ENCODE data around the gene DLG2. TPM values are rescaled to one million over a fixed set of nuclear protein-coding genes. Genes with fewer than 3 reads are reported as not detected.

DLG2 gene
- total RNA-seq, 1 experiment from 2014 or later, result 0.17 TPM

DNA sequence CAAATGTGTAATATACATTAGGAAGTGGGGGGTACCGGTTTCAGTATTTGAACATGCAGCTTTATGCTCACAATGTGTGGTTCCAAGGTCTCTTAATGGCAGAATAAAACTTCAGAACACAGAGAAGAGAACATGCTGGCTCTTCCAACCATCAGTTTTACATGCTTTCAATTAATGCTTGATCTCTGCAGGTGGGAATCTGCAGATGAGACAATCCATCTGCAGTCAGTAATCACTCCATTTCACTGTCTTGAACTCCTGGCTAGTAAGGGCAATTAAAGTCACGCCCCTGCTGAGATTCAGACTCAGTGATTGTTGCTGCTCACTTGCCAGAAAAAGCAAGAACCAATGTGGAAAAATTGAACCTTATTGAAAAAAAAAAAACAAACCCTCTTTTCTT, 945.7 kb downstream of the DLG2 start:
- no peak for DNase-seq (ENCODE audit: low read depth)

- DNase-seq (ENCODE audit: low read depth), result no peak
Measured at GRCh38 chr11:84675396-84676025, 951.6 kb downstream of the DLG2 start.

DNA sequence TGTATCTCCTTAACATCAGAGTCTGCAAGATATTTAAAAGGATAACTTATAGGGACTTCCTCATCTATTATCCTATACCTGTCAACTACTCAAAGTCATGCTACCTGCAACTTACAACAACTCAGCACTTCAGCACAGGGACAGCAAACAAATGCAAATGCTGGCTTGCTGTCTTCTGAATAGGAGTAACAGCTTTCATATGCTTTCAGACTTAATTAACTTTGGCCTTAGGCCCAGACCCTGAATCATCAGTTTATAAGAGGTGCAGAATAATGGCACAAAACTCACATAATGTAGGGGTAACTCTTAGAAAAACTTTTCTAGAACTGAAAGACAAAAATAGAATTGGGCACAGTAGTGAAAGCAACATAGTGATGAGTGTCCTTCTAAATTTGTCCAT, 953.4 kb downstream of the DLG2 start:
- DNase-seq (ENCODE audit: low read depth), result no peak

DNA sequence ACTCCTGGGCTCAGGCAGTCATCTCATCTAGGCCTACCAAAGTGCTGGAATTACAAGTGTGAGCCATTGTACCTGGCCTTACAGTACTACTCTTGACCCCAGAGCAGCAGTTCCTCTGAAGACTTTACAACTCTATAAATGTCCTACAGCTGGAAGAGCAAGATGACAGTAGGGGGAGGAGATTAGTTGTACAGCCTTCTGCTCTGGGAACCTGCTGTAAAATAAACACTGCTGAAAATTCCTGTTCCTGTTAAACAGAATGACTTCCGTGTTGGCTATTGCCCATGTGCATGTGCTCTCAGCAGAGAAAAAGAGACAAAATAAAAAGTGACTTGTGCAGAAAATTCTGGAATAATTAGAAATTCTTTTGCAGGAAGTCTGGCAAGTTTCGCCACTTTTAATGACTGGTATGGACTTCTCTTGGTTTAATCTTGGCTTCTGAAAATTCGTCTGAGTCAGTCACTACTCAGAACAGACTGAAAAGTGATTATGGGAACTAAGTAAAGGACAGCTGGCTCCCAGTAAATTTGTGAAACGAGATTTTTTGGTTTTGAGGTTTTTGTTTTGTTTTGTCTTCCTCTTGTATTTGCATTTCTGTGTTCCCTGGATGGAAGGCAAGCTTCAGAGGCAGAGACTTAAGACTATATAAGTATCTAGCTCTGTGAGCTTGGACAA, 955.7 kb downstream of the DLG2 start:
- no peak for DNase-seq (ENCODE audit: low read depth)

DNA sequence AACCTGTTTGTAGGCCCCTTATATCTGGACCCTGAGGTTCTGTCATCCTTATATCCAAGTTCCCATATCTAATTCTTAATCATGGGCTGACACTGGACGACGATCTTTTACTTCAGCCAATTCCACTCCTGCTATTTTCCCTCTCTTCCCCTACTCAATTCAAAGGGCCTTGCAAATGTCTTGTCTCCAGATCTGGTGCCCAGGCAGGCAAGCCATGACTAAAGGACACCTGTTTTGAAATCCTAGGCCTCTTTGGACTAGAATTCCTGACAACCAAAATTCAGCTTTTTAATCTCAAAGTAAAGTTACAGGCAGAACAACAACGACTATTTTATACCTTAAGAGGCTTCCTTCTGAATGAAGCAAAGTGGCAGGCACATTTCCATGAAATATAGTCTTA, 963.4 kb downstream of the DLG2 start:
- no peak for DNase-seq (ENCODE audit: low read depth)

DNA sequence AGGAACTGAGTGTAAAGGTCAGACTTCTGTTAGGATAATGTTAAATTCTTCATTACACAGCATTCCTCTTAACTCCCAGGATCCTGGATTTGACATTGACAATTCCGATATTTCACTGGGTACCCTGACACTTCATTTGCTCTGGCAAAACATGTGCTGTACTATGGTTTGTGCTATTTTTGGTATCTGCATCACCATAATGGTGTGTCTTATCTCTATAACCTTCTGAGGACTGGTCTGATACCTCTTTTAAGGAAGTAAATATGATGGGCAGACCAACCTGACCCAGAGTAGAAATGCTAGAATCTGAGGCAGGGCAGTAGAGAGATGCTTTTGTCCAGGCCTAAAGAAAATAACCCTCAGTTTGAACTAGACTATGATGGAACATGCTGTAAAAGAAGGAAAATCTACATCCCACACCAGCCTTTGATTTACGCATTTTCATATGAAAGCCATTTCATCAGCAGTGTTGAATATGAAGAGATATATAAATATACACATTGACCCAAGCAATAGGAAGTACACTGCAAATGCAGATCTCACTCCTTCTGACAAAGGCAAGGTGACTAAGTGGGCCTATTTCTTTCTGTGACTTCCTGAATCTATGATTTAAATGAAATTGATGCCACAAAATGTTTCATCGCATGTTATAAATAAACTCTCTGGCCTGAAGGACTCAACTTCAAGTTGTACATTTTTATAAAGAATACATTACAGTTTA, 966.7 kb downstream of the DLG2 start:
- no peak for DNase-seq (ENCODE audit: low read depth)

DNA sequence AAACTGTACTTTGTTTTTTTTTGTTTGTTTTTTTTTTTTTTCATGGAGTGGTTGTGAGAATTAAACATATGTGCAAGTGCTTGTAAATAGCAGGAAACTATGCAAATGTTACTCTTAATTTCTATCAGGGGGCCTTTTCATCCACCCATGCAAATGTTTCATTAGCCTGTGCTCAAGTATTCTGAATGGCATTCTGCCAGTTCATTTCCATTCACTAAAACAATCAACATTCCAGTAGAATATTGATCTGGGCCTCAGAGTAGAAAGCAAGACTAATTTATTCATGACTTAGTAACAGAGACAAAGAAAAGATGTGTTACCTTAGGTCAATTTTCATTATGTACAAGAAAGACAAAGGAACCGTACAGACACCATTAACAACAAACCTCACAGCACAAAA, 971.4 kb downstream of the DLG2 start:
- no peak for DNase-seq (ENCODE audit: low read depth)

- no peak for DNase-seq (ENCODE audit: low read depth)
Measured at GRCh38 chr11:84648471-84648870, 978.7 kb downstream of the DLG2 start.

- DNase-seq (ENCODE audit: low read depth), result no peak
Measured at GRCh38 chr11:84645988-84646694, 981.0 kb downstream of the DLG2 start.

DNA sequence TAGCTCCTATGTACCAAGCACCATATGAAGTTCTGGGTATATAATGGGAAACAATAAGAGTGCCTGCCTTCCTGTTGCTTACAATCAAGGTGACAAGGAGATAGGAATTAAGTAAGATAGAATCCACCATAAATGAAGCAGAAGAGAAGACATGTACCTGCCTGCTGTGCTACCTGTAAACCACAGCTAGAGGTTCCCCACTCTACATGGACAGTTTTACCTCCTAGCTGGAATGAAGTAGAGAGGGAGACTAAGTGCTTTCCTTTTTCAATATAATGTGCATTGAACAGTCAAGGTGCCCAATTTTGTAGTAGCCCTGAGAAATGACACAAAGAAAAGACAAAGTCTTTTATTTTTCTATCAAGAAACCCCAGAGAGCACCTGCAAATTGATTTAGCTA, 984.6 kb downstream of the DLG2 start:
- no peak for DNase-seq (ENCODE audit: low read depth)

DNA sequence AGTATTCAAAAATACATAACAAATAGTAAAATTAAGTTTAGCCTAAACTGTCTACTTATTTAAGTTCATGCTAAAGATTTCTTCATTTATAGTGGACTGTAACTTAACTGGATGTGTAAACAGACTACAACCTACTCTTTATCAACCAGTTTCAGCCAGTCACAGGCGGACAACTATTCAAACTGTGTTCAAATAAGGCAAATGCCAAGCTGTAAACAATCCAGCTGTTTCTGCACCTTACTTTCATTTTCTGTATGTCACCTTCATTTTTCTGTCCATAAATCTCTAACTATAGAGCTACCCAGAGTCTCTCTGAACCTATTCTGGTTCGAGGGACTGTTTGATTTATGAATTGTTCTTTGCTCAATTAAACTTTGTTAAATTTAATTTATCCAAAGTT, 992.8 kb downstream of the DLG2 start:
- DNase-seq (ENCODE audit: low read depth), result no peak

DNA sequence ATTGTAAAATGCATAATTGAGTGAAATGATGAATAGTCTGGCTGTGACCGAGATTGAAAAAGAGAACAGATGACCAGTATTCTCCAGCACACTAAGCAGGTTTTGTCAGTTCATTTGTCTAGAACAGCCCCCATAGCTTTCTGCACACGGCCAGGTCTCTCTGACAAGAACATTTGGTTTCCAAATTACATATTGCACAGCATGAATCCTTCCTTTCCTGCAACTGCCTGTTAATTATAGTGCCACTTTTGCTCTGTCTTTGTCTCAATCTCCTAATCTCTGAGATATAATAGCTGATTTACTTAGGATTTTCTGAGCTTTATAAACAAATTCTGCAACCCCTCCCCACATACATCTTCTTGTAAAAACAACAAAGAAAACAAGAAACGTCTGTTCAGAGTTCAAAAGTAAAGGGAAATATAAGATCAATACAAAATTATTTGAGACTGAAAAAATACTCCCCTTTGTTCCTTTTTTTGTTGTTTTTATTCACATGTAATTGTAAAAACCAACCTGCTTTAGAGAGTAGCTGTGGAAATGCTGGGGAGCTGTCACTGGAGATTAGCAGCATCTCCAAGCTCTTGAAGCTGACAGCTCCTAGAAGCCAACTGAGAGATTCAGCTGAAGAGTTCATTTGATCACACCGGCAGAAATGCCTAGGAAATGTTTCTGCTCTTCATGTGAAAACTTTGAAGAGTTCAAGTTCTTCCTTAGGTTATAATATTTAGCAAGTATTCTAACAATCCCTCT, 998.1 kb downstream of the DLG2 start:
- no peak for DNase-seq (ENCODE audit: low read depth)

- no peak for DNase-seq (ENCODE audit: low read depth)
Measured at GRCh38 chr11:84626256-84626655, 1000.9 kb downstream of the DLG2 start.

- DNase-seq (ENCODE audit: low read depth), result no peak
Measured at GRCh38 chr11:84612645-84613044, 1014.5 kb downstream of the DLG2 start.

DNA sequence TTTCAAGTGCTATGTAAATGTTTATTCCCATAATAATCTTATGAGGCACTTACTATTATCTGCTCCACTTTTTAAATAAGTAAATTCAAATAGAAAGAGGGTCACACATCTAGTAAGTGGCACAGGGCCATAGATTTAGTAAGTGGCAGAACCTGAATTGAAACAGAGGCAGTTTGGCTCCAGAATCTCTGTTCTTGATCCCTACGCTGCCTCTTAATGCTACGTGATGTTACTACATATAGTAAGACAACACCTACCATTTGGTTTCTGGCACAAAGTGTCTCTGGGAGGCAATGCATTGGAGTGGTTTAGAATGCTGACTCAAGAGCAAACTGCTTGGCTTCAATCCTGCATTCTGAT, 1018.3 kb downstream of the DLG2 start:
- no peak for DNase-seq (ENCODE audit: low read depth)

GRCh38 chr11:84607975-84608836, 1018.9 kb downstream of the DLG2 start:
- no peak for DNase-seq (ENCODE audit: low read depth)

- no peak for DNase-seq (ENCODE audit: low read depth)
Measured at GRCh38 chr11:84594602-84595001, 1032.5 kb downstream of the DLG2 start.

DNA sequence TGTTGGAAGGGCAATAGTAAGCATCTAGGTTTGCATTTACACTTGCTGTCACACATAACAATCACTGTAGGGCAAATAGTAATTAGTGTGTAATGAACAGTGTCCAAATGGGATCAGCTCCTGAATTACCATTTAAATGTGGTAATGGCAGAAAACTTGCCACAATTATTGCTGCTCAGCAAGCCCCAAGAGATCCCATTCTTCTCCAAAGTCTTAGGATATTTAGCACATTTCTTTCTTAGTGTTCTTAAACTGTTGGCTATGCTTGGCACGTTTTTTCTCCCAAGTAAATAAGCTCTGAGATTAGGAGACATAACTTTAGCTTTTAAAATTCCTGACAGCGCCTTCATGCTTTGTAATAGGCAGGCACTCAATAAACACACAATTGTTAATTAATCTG, 1037.0 kb downstream of the DLG2 start:
- no peak for DNase-seq (ENCODE audit: low read depth)

DNA sequence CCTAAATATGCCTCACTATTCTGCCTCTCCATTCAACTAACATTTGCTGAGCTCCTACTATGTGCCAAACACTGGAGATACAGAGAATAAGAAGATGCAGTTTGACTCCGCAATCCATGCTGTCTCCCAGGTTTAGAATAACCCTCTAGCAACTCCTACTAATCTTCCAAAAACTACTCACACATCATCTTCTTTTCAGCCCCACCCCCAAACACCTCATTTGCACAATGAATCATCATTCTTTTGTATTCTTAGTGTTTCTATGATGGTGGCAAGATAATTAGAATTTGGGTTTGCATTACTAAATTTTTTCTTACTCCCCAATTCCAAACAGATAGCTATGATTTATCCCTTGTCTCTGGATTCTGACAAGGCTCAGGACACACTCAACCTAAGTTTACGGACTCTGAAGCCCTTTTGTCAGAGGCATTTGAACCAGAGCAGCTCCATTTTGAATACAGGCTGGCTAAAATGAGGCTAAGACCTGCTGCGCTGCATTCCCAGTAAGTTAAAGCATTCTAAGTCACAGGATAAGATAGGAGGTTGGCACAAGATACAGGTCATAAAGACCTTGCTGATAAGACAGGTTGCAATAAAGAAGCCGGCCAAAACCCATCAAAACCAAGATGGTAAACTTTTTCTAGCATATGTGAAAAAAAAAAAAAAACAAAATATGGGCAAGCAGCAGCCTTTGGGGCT, 1038.9 kb downstream of the DLG2 start:
- DNase-seq (ENCODE audit: low read depth), result no peak

DNA sequence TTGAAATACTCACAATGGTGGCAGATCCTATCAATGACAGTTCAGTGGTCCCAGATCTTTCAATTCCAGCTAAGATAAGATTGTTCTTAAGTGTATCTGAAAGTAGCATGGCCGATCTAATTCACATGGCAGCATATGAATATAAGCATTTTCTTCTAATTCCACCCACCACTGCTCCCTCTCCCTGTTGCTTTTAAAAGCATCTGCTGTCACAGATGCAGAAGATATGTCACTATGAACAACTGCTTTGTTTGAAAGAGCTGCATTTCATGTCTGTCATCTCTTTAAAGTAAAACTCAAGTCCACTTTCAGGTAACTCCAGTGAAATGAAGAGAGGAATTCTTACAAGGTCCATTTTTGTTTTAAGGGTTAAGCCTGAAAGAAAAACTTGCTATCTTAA, 1044.0 kb downstream of the DLG2 start:
- no peak for DNase-seq (ENCODE audit: low read depth)

Data from LHCN-M2 (cell line).